ENCODE results near the gene STX18. TPM values are rescaled to one million over a fixed set of nuclear protein-coding genes. Genes with fewer than 3 reads are reported as not detected.

STX18 gene
- total and polyA plus RNA-seq, 10 of the 15 experiments (the other 5 are each of a cell fraction or from before 2014, with no cell fraction given), result 8.2 to 46.6 (median 31.1) TPM

- Histone ChIP-seq H4K20me1 (ENCODE audit: control insufficient read depth, insufficient read depth) (no peaks in the 10 kb centered on the region), H3K9ac (ENCODE audit: control insufficient read depth, insufficient read depth, low read length) (no peak overlapping the region), H3K4me2 (ENCODE audit: control insufficient read depth, insufficient read depth) (no peak overlapping the region), H3K9me3 (replicated peaks; ENCODE audit: control insufficient read depth, insufficient read depth, low read length) (no peaks in the 10 kb centered on the region), H3K27ac (ENCODE audit: control insufficient read depth, insufficient read depth) (0 out of 2 replicates have a peak overlapping the region, but pooled peaks have one; percentile 9), H3K27me3 (replicated peaks in 1 of 2; ENCODE audit: control insufficient read depth in 2 of 2, insufficient read depth in 2 of 2, low read length in 1 of 2) (no peaks in the 10 kb centered on the region), H3K36me3 (ENCODE audit: control insufficient read depth in 2 of 2, insufficient read depth in 2 of 2, low read length in 1 of 2) (no peaks in the 10 kb centered on the region), H3K4me3 (no peak overlapping the region), H3K79me2 (ENCODE audit: control insufficient read depth, insufficient read depth, low read length) (peaks cover 14% of the 10 kb centered on the region), H3K4me1 (ENCODE audit: control insufficient read depth, insufficient read depth, low read length) (peaks cover 23% of the 10 kb centered on the region; the same call in 1 of the 2 replicates), H2AFZ (ENCODE audit: control insufficient read depth, low read depth, low read length) (no peak overlapping the region)
- ATAC-seq (peak; percentile 89), DNase-seq (ENCODE audit: low read depth, low spot score) (peak; percentile 63), FAIRE-seq (peak; percentile 88)
- BruUV-seq (replicated peaks), result no TSS peak
- POLR2A ChIA-PET, result no interaction called here
- WGBS (ENCODE audit: insufficient coverage, insufficient replicate concordance, low lambda C conversion rate, missing lambda C conversion rate), result 27% methylated on average over 6 of the region's 6 CpGs
- intact Hi-C loops (cut with micrococcal nuclease; ENCODE audit: unreplicated experiment) (loop anchor here (1.0 to 5.0 kb wide), 5 partner anchors 54 to 507 kb away; partner anchors contain the start of gene STX18), in situ Hi-C loops (cut with MboI) (loop anchor here (5.0 to 10.0 kb wide), 2 partner anchors 504 to 1326 kb away; no protein-coding TSS in a partner anchor)
- SMC1A ChIA-PET (ENCODE audit: uncharacterized antibody, unreplicated experiment), result interaction anchor here (1.1 to 10.3 kb wide), 17 partner anchors 10 to 394 kb away, joined by 3 to 131 read pairs (median 4); partner anchors contain the start of gene STX18
- RAD21 ChIA-PET (ENCODE audit: unreplicated experiment), result interaction anchor here (0.7 to 6.1 kb wide), 7 partner anchors 16 to 391 kb away, joined by 3 to 58 read pairs (median 4); partner anchors contain the start of gene STX18
- CTCF ChIA-PET, result interaction anchor here (0.6 to 4.8 kb wide), 28 partner anchors 9 to 1153 kb away, joined by 3 to 40 read pairs (median 4); partner anchors contain the start of gene STX18
- TF ChIP-seq SMC3 (IDR thresholded peaks at IDR 0.05; ENCODE audit: borderline replicate concordance, low read length), result peak; percentile 93
- TF ChIP-seq POU2F2 (IDR thresholded peaks at IDR 0.05; ENCODE audit: borderline replicate concordance, low read depth, low read length), result peak; percentile 43; the same call in 1 of the 3 replicates
- peak; percentile 86 to 95 (median 94) for TF ChIP-seq CTCF (IDR thresholded peaks at IDR 0.05 in 2 of 3, conservative IDR thresholded peaks at IDR 0.05 in 1 of 3; ENCODE audit: control insufficient read depth in 2 of 3, extremely low read depth in 1 of 3, insufficient read depth in 1 of 3, low read depth in 3 of 3, low read length in 3 of 3)
- peak; percentile 96 for TF ChIP-seq RAD21 (IDR thresholded peaks at IDR 0.05; ENCODE audit: insufficient read depth, low read depth, low read length)
- TF ChIP-seq ZNF622 (IDR thresholded peaks at IDR 0.05), result no peak
- TF ChIP-seq YY1 (IDR thresholded peaks at IDR 0.05; ENCODE audit: low read depth, low read length), result 0 out of 2 replicates have a peak, but pooled peaks have one; percentile 36
- no peak for TF ChIP-seq CEBPB (IDR thresholded peaks at IDR 0.05; ENCODE audit: borderline replicate concordance in 1 of 2, low read depth in 2 of 2, low read length in 2 of 2)
- TF ChIP-seq WRNIP1 (IDR thresholded peaks at IDR 0.05; ENCODE audit: borderline replicate concordance, low read depth, low read length), result no peak
- TF ChIP-seq TCF7 (IDR thresholded peaks at IDR 0.05; ENCODE audit: borderline replicate concordance), result no peak
These were observed 53.1 kb downstream of the STX18 start for GRCh38 chr4:4488405-4489404.
